OCI-LY3 (cell line): ENCODE results near the gene CFAP298.

Experiments used
- CTCF ChIP-seq: fragments of 200-600, 300-600 bp; sonication (generic); IDR thresholded peaks from 2 replicates; pipeline ENCODE4 v1.5.1; 2014; ENCODE audit warnings: antibody characterized with exemption, low read length, low read depth
- EZH2phosphoT487 ChIP-seq: fragments of 200-600 bp; shearing (Covaris generic); IDR thresholded peaks from 2 replicates; pipeline ENCODE4 v1.6.1; 2018; ENCODE audit warnings: antibody characterized with exemption, mixed run types, low read depth

DNA sequence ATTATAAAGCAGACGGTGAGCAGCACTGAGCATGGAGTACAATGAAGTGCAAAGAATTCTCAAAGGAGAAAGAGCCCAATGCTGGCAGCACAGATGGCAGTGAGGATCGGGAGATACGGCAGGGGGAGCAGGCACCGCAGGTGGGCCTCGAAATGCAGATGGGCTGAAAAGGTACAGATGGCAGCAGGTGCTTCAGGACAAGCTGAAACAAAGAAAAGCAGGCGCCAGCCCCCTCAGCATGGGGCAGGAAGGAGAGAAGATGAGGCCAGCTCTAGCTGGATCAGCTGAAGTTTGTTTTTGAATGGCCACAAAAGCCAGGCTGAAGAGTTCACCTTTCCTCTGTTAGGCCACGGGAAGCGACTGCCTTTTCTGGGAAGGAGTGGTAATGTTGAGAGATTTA lies 7.7 kb downstream of the CFAP298 start:
- TF ChIP-seq CTCF (no peak), EZH2phosphoT487 (no peak)
